Stimulated activated CD4-positive, alpha-beta T cell treated with anti-CD3 and anti-CD28 coated beads, Interleukin-1b, Interleukin-23, amount 100 ng/mL, for 24 hours (primary cell): ENCODE results near the gene SNX1.
"Not testable (repeated sequence)": the region's sequence is repeated elsewhere in the genome, so short reads cannot be mapped to it uniquely, and the experiment has no call there.

Source experiments
- DNase-seq, 4 experiments: peaks; one replicate each; pipeline ENCODE4 v3.0.0-alpha.2; 2020; ENCODE audit warnings: low read depth in 4 of 4, low spot score in 1 of 4

SNX1 gene

GRCh38 chr15:64071931-64072765 lies 23.6 kb upstream of the SNX1 start:
- no peak for DNase-seq

GRCh38 chr15:64072812-64073211 lies 23.0 kb upstream of the SNX1 start:
- no peak for DNase-seq

GRCh38 chr15:64073496-64073895 lies 22.3 kb upstream of the SNX1 start:
- DNase-seq: not testable (repeated sequence)

- DNase-seq: no peak
These were observed 13.0 kb upstream of the SNX1 start for GRCh38 chr15:64082757-64083156.

- no peak for DNase-seq
These were observed 6.1 kb upstream of the SNX1 start for GRCh38 chr15:64089543-64090280.

GRCh38 chr15:64090527-64090926 lies 5.3 kb upstream of the SNX1 start:
- no peak for DNase-seq

GRCh38 chr15:64092075-64092820 lies 3.5 kb upstream of the SNX1 start:
- no peak for DNase-seq

GRCh38 chr15:64092864-64093626 lies 2.7 kb upstream of the SNX1 start:
- DNase-seq: peak in 2 of 4 experiments; percentile 5 to 11

- DNase-seq: peak; percentile 70 to 91 (median 80)
These were observed 2.0 kb upstream of the SNX1 start, which contains the start of gene CIAO2A for GRCh38 chr15:64093627-64094417. TSS of gene CIAO2A (minus strand) at chr15:64093838. CDS start at chr15:64093768, 70 bp downstream.

- DNase-seq: no peak
These were observed 369 bp upstream of the SNX1 start for GRCh38 chr15:64095431-64095794.

- no peak for DNase-seq
These were observed 1.0 kb downstream of the SNX1 start for GRCh38 chr15:64096668-64097384.

- DNase-seq: no peak
These were observed 3.6 kb downstream of the SNX1 start for GRCh38 chr15:64099379-64099778.

GRCh38 chr15:64100958-64101357 lies 5.2 kb downstream of the SNX1 start:
- DNase-seq: no peak

- DNase-seq: no peak
These were observed 6.7 kb downstream of the SNX1 start for GRCh38 chr15:64102497-64102896.

- no peak for DNase-seq
These were observed 9.4 kb downstream of the SNX1 start for GRCh38 chr15:64105113-64105704.

- DNase-seq: no peak
These were observed 11.6 kb downstream of the SNX1 start for GRCh38 chr15:64107337-64107736.

GRCh38 chr15:64110108-64110701 lies 14.4 kb downstream of the SNX1 start:
- not testable (repeated sequence) for DNase-seq

- DNase-seq: no peak
These were observed 15.3 kb downstream of the SNX1 start for GRCh38 chr15:64110950-64111678.
